Measurements from ENCODE around the gene PLCB2.

PLCB2 gene

GRCh38 chr15:40248006-40248783 lies 59.5 kb downstream of the PLCB2 start:
- no peak for TF ChIP-seq ZNF169 (tag by site-specific recombination; IDR thresholded peaks at IDR 0.05)
- TF ChIP-seq PRDM10 (tag by site-specific recombination; IDR thresholded peaks at IDR 0.05): peak; percentile 61
- no peaks in the 10 kb centered on the region for H3K36me3 ChIP-seq (ENCODE audit: control insufficient read depth in 2 of 2, insufficient read depth in 1 of 2, low read length in 2 of 2)
- CTCF ChIA-PET: interaction anchor here (1.0 to 10.3 kb wide), 5 partner anchors 9 to 30 kb away, joined by 3 to 68 read pairs (median 5); partner anchors contain the start of gene PAK6
- POLR2A ChIA-PET: interaction anchor here (0.9 kb wide), 1 partner anchor 10 kb away, joined by 3 read pairs; no protein-coding TSS in a partner anchor
- no peaks in the 10 kb centered on the region for H3K9me3 ChIP-seq (ENCODE audit: control insufficient read depth, insufficient read depth, low read depth, low read length)
- no peak overlapping the region for H3K4me3 ChIP-seq (ENCODE audit: low read depth, low read length)
- no peak overlapping the region for H3K27ac ChIP-seq (ENCODE audit: extremely low read depth, low read depth, low read length)
- peaks cover 4% of the 10 kb centered on the region; the same call in 1 of the 2 replicates for H3K4me1 ChIP-seq (ENCODE audit: control insufficient read depth, insufficient read depth, low read length)

- no peak for TF ChIP-seq ZNF140 (tag by site-specific recombination; IDR thresholded peaks at IDR 0.05)
- TF ChIP-seq ZIC2 (tag by site-specific recombination; IDR thresholded peaks at IDR 0.05): no peak
- no peak for TF ChIP-seq ZNF654 (tag by site-specific recombination; IDR thresholded peaks at IDR 0.05; ENCODE audit: low read depth)
- no peak for TF ChIP-seq TCF7L2 (IDR thresholded peaks at IDR 0.05; ENCODE audit: borderline replicate concordance, low read depth, low read length)
- TF ChIP-seq ZNF747 (tag by site-specific recombination; IDR thresholded peaks at IDR 0.05): no peak
- no peak for TF ChIP-seq ZNF571 (tag by site-specific recombination; IDR thresholded peaks at IDR 0.05)
- TF ChIP-seq ZNF394 (tag by site-specific recombination; IDR thresholded peaks at IDR 0.05; ENCODE audit: borderline replicate concordance): no peak
- H3K4me1 ChIP-seq (ENCODE audit: control insufficient read depth, insufficient read depth, low read length): peaks cover 4% of the 10 kb centered on the region; the same call in 1 of the 2 replicates
- CTCF ChIA-PET: interaction anchor here (1.0 to 10.3 kb wide), 3 partner anchors 8 to 30 kb away, joined by 3 to 68 read pairs (median 5); partner anchors contain the start of gene PAK6
- H3K27ac ChIP-seq (ENCODE audit: extremely low read depth, low read depth, low read length): no peak overlapping the region
- H3K9me3 ChIP-seq (ENCODE audit: control insufficient read depth, insufficient read depth, low read depth, low read length): no peaks in the 10 kb centered on the region
- H3K36me3 ChIP-seq (ENCODE audit: control insufficient read depth in 2 of 2, insufficient read depth in 1 of 2, low read length in 2 of 2): no peaks in the 10 kb centered on the region
- no peak overlapping the region for H3K4me3 ChIP-seq (ENCODE audit: low read depth, low read length)
- POLR2A ChIA-PET: no interaction called here
Measured at GRCh38 chr15:40247406-40247971, 60.2 kb downstream of the PLCB2 start.

GRCh38 chr15:40246496-40247280 lies 61.0 kb downstream of the PLCB2 start:
- no peak overlapping the region for H3K27ac ChIP-seq (ENCODE audit: extremely low read depth, low read depth, low read length)
- no peak for TF ChIP-seq FEZF1 (tag by site-specific recombination; IDR thresholded peaks at IDR 0.05)
- no peaks in the 10 kb centered on the region for H3K36me3 ChIP-seq (ENCODE audit: control insufficient read depth in 2 of 2, insufficient read depth in 1 of 2, low read length in 2 of 2)
- H3K4me3 ChIP-seq (ENCODE audit: low read depth, low read length): no peak overlapping the region
- H3K4me1 ChIP-seq (ENCODE audit: control insufficient read depth, insufficient read depth, low read length): peaks cover 4% of the 10 kb centered on the region; the same call in 1 of the 2 replicates
- CTCF ChIA-PET: interaction anchor here (1.0 to 10.3 kb wide), 3 partner anchors 8 to 29 kb away, joined by 3 to 68 read pairs (median 5); partner anchors contain the start of gene PAK6
- H3K9me3 ChIP-seq (ENCODE audit: control insufficient read depth, insufficient read depth, low read depth, low read length): no peaks in the 10 kb centered on the region
- POLR2A ChIA-PET: no interaction called here
